ENCODE data around the gene TENT5A. TPM values are rescaled to one million over a fixed set of nuclear protein-coding genes. Genes with fewer than 3 reads are reported as not detected.

Gene TENT5A
- polyA plus RNA-seq, 3 donors: 9.1 to 28.9 (median 12.1) TPM

DNA sequence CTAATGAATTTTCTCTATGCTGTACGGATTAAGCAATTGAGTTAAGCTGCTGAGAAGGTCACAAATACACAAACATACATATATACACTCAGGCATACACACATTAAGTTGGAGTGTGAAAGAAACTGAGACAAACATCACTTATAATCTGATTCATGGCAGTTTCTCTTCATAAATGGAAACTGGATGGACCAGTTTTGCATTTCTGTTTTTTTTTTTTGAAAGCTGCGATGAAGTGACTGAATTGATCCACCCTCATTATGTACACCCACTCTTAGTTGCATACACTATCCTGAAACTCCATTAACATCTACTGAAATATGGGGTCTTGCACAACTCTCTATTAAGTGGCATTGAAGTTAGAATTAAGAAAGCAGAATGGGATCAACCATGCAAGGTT is 32.9 kb upstream of the TENT5A start:
- peaks cover 6 to 9% of the 10 kb centered on the region in 2 donors for H3K9me3 ChIP-seq (replicated peaks in 1 of 2; ENCODE audit: control insufficient read depth in 1 of 2, insufficient read depth in 1 of 2, low read length in 2 of 2)
- no peak overlapping the region for H3K4me3 ChIP-seq (replicated peaks in 1 of 3; ENCODE audit: low read depth in 2 of 3, low read length in 3 of 3)
- H3K4me1 Mint-ChIP-seq: peaks cover 15% of the 10 kb centered on the region
- H4K20me1 ChIP-seq (ENCODE audit: insufficient read depth, low read length): no peaks in the 10 kb centered on the region
- H2AFZ ChIP-seq (ENCODE audit: insufficient read depth, low read depth, low read length, poor library complexity, severe bottlenecking): no peak overlapping the region
- no peak overlapping the region for H3K4me2 ChIP-seq (replicated peaks; ENCODE audit: extremely low read depth, low read length, poor library complexity, severe bottlenecking)
- no peaks in the 10 kb centered on the region for H3K27me3 Mint-ChIP-seq (ENCODE audit: low read depth in 3 of 3)
- H3K4me3 Mint-ChIP-seq: no peak overlapping the region
- no peak overlapping the region for H3K9ac ChIP-seq (ENCODE audit: insufficient read depth, low read length, poor library complexity, severe bottlenecking)
- no peak for TF ChIP-seq CTCF (IDR thresholded peaks at IDR 0.05)
- no peaks in the 10 kb centered on the region for H3K4me1 ChIP-seq (ENCODE audit: control insufficient read depth in 1 of 2, insufficient read depth in 2 of 2, low read length in 2 of 2)
- no peaks in the 10 kb centered on the region for H3K36me3 ChIP-seq (replicated peaks in 1 of 2; ENCODE audit: control insufficient read depth in 1 of 2, insufficient read depth in 2 of 2, low read length in 2 of 2)
- intact Hi-C loops (cut with micrococcal nuclease): no loop called here
- H3K79me2 ChIP-seq (ENCODE audit: insufficient read depth, low read length): no peaks in the 10 kb centered on the region
- H3K9me3 Mint-ChIP-seq: peaks cover 5 to 11% (median 8%) of the 10 kb centered on the region in 7 donors
- DNase-seq: no peak
- H3K36me3 Mint-ChIP-seq: peaks cover 3% of the 10 kb centered on the region in 2 donors
- H3K27me3 ChIP-seq (ENCODE audit: control insufficient read depth in 2 of 2, insufficient read depth in 2 of 2, low read length in 2 of 2): no peaks in the 10 kb centered on the region
- whole genome bisulfite sequencing (ENCODE audit: insufficient coverage): no CpG with 5 or more reads among the region's 2 CpGs
- H3K27ac ChIP-seq (ENCODE audit: low read depth in 1 of 2, low read length in 2 of 2): no peak overlapping the region
- no peak overlapping the region for H3K27ac Mint-ChIP-seq

GRCh38 chr6:81783893-81784292 is 31.4 kb upstream of the TENT5A start:
- peaks cover 5 to 11% (median 8%) of the 10 kb centered on the region in 7 donors for H3K9me3 Mint-ChIP-seq
- no CpG with 5 or more reads among the region's 2 CpGs for WGBS (ENCODE audit: insufficient coverage)

More at GRCh38 chr6:81783893-81784292, 31.4 kb upstream of the TENT5A start:
- Mint-ChIP-seq H3K27me3 (ENCODE audit: low read depth in 3 of 3) (no peaks in the 10 kb centered on the region), H3K27ac (no peak overlapping the region), H3K4me3 (no peak overlapping the region), H3K4me1 (peaks cover 15% of the 10 kb centered on the region), H3K36me3 (peaks cover 3% of the 10 kb centered on the region in 2 donors)
- DNase-seq: no peak
- Histone ChIP-seq H2AFZ (ENCODE audit: insufficient read depth, low read depth, low read length, poor library complexity, severe bottlenecking) (no peak overlapping the region), H3K9ac (ENCODE audit: insufficient read depth, low read length, poor library complexity, severe bottlenecking) (no peak overlapping the region), H3K4me2 (replicated peaks; ENCODE audit: extremely low read depth, low read length, poor library complexity, severe bottlenecking) (no peak overlapping the region), H3K4me1 (ENCODE audit: control insufficient read depth in 1 of 2, insufficient read depth in 2 of 2, low read length in 2 of 2) (no peaks in the 10 kb centered on the region), H3K27ac (ENCODE audit: low read depth in 1 of 2, low read length in 2 of 2) (no peak overlapping the region), H3K9me3 (replicated peaks in 1 of 2; ENCODE audit: control insufficient read depth in 1 of 2, insufficient read depth in 1 of 2, low read length in 2 of 2) (peaks cover 6 to 9% of the 10 kb centered on the region in 2 donors), H4K20me1 (ENCODE audit: insufficient read depth, low read length) (no peaks in the 10 kb centered on the region), H3K4me3 (replicated peaks in 1 of 3; ENCODE audit: low read depth in 2 of 3, low read length in 3 of 3) (no peak overlapping the region), H3K79me2 (ENCODE audit: insufficient read depth, low read length) (no peaks in the 10 kb centered on the region), H3K36me3 (replicated peaks in 1 of 2; ENCODE audit: control insufficient read depth in 1 of 2, insufficient read depth in 2 of 2, low read length in 2 of 2) (no peaks in the 10 kb centered on the region), H3K27me3 (ENCODE audit: control insufficient read depth in 2 of 2, insufficient read depth in 2 of 2, low read length in 2 of 2) (no peaks in the 10 kb centered on the region)
- intact Hi-C loops (cut with micrococcal nuclease): no loop called here
- TF ChIP-seq CTCF (IDR thresholded peaks at IDR 0.05): no peak

Data from CD14-positive monocyte (primary cell).